Astrocyte (in vitro differentiated cells and primary cell): ENCODE results near the gene GLRA2.

Experiments used
- EZH2 ChIP-seq: IDR thresholded peaks from 2 replicates; pipeline ENCODE4 v1.6.1; 2012; ENCODE audit warnings: mild to moderate bottlenecking, low read length, inconsistent platforms; ENCODE audit not compliant: insufficient read depth
- TF ChIP-seq, protein P1 (sequence below): IDR thresholded peaks from 2 replicates; pipeline ENCODE4 v1.5.1; 2011; ENCODE audit warnings: low read depth, mild to moderate bottlenecking, inconsistent platforms, low read length, moderate library complexity; ENCODE audit not compliant: insufficient read depth

DNA sequence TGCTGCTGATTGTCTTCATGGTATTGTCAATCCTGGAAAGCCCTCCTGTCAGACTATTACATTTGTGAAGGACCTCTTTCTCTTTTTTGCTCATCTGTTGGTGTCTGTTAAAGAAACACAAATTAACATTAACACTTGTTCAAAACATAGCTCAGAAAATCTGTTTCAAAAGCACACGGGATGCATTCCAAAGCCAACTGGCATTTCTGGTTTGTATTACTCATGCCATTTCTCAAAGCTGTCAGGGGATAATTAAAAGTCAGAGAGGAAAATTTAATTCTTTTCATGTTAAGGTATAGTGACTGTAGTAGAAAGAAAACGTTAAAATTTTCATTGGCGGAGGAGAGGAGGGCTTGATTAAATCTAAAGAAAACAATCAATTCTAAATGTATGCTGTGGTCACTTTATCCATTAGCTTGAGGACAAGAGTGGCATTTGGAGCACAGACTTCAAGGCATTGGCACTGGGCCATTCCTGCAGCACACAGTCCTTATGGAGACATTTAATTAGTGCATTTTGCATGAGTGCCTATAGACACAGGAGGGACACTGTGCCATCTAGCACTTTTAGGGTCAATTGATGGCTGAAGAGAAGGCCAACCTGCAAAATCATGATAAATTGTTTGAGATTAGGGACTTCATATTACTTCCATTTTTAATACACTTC lies 21.2 kb upstream of the GLRA2 start:
- TF ChIP-seq, protein P1, sequence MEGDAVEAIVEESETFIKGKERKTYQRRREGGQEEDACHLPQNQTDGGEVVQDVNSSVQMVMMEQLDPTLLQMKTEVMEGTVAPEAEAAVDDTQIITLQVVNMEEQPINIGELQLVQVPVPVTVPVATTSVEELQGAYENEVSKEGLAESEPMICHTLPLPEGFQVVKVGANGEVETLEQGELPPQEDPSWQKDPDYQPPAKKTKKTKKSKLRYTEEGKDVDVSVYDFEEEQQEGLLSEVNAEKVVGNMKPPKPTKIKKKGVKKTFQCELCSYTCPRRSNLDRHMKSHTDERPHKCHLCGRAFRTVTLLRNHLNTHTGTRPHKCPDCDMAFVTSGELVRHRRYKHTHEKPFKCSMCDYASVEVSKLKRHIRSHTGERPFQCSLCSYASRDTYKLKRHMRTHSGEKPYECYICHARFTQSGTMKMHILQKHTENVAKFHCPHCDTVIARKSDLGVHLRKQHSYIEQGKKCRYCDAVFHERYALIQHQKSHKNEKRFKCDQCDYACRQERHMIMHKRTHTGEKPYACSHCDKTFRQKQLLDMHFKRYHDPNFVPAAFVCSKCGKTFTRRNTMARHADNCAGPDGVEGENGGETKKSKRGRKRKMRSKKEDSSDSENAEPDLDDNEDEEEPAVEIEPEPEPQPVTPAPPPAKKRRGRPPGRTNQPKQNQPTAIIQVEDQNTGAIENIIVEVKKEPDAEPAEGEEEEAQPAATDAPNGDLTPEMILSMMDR = no peak
- TF ChIP-seq EZH2 = no peak
